GM12874 (cell line): ENCODE results near the gene ZNF428.

ENCODE experiments used
- TF ChIP-seq, protein P1 (sequence below): IDR thresholded peaks from 2 replicates; pipeline ENCODE4 v1.5.1; 2011; ENCODE audit warnings: low read depth, mild to moderate bottlenecking, control low read depth, low read length, moderate library complexity; ENCODE audit not compliant: insufficient read depth

Gene ZNF428, protein sequence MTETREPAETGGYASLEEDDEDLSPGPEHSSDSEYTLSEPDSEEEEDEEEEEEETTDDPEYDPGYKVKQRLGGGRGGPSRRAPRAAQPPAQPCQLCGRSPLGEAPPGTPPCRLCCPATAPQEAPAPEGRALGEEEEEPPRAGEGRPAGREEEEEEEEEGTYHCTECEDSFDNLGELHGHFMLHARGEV

DNA sequence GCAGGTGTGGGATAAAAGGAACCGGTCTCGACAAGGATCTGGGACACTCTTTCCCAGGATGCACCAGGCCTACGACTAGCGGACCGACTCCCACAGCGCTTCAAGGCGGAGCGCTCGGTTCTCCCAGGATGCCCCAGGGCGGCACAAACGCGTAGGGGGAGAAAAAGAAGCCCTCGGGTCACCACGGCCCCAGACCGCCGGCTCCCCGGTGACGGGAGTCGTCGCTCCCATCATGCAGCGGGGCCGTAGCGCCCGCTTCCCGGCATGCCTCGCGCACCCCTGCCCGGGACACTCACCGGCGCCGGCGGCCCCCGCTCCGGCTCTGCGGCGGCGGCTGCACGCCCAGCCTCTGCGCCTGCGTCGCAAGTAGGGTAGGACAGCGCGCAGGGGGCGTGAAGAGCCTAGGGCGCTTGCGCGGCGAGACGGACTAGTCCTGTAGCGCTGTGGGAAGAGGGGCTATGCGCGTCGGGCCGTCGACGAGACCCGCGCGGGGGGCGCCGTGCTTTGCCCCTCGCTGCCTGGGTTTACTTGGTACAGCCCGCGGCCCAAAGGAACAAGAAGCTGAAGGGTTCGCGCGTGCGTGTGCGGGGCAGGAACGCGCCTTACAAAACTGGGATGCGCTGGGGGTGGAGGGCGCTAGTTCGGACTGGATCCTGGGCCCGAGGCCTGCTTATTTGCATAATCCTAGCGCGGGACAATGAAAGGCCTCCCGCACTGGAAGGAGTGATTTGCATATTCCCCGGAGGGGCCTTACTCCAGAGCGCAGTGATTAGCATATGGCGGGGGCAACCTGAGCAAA is at the start of gene ZNF428:
ZNF428 (minus strand) TSS at position 368 of the 799 bp plus-strand sequence. CDS start 5,325 bp downstream, outside the sequence.
- TF ChIP-seq, protein P1, sequence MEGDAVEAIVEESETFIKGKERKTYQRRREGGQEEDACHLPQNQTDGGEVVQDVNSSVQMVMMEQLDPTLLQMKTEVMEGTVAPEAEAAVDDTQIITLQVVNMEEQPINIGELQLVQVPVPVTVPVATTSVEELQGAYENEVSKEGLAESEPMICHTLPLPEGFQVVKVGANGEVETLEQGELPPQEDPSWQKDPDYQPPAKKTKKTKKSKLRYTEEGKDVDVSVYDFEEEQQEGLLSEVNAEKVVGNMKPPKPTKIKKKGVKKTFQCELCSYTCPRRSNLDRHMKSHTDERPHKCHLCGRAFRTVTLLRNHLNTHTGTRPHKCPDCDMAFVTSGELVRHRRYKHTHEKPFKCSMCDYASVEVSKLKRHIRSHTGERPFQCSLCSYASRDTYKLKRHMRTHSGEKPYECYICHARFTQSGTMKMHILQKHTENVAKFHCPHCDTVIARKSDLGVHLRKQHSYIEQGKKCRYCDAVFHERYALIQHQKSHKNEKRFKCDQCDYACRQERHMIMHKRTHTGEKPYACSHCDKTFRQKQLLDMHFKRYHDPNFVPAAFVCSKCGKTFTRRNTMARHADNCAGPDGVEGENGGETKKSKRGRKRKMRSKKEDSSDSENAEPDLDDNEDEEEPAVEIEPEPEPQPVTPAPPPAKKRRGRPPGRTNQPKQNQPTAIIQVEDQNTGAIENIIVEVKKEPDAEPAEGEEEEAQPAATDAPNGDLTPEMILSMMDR = no peak

DNA sequence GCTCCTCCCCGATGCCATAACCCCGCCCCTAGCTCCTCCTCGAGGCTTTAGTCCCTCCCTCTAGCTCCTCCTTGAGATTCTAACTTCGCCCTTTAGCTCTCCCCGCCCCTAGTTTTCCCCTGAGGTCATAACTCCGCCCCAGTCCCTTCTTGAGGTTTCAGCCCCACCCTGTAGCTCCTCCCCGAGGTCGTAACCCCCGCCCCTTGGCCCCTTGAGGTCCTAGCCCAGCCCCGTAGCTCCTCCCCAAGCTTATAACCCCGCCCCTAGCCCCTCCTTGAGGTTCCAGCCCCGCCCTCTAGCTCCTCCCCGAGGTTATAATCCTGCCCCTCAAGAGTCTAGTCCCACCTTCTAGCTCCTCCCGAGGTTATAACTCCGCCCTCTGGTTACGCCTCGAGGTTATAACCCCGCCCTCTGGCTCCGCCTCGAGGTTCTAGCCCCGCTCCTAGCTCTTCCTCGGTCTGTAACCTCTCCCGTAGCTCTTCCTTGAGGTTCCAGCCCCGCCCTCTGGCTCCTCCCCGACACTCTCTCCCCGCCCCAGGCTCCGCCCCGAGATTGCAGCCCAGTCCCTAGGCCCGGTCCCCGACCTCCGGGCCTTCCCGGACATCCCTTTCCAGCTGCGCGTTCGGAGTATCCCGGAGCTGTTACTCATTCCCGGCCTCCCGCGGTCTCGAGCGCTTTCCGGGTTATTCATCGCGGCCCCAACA is 49.1 kb upstream of the ZNF428 start:
- TF ChIP-seq, protein P1 = no peak

DNA sequence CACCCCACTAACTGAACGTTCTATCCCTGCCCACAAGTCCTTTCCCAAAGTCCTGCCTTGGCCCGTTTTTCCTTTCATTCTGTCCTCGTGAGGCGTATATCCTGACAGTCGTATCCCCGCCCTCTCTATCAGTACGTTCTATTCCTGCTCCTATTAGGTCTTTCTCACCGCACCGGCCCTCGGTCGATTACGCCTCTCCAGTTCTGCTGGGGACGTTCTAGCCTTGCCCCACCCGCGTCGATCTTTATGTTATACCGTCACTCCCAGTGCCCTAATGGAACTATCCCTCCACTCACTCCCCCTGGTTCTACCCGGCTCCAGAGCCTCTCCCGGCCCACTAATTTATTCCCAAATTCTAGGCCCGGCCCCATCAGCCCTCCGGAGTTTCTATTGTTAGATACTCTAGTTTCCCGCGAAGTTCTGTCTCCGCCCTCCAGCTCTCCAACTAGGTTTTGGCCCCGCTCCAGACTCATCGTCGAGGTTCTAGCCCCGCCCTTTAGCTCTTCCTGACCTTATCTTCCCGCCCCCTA is 48.5 kb upstream of the ZNF428 start:
- TF ChIP-seq, protein P1 = no peak

DNA sequence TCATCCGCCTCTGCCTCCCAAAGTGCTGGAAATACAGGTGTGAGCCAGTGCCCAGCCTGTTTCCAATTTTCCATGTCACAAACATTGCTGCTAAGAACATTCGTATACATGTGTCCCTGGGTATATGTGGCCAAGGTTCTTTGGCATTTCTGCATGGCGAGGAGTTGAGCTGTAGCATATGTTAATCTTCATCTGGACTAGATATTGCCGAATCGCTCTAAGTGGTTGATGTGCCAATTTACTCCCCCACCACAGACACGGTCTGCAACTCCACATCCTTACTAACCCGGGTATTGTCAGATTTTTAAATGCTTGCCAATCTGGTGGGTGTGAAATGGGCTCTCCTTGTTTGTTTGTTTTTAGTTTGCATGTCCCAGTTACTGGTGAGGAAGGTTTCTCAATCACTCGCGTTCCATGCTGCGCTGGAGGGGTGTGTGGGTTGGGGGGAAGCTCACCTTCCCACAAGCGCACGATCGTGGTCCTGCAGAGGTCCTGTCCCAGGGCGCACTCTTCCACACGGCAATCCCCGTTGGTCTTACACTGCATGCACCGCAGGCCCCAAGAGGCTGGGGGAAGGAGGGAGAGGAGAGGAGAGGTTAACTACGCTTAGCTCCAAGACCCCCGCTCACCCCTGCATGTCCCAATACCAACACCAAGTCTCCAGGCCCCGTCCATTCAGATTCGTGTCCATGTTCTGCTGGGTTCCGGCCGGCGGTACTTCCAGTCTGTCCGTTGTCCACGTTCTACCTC is 47.9 kb upstream of the ZNF428 start:
- TF ChIP-seq, protein P1 = no peak

DNA sequence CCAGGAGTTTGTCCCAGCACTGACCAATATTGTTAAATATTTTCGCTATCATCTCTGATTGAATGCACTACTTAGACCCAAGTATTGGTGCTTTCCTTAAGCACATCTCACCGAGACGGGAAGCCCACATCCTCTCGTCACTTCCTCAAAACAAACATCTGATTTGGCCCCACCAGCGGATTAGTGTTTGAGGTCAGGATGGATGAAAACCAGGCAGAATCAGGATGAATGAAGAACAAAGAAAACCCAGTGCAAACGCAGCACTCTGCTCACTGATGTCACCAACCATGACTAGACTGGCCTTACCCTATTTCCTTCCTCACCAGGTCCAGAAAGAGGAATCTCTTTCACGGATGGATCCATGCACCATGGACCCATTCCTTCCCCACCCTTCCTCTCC is 44.6 kb upstream of the ZNF428 start:
- TF ChIP-seq, protein P1 = no peak

DNA sequence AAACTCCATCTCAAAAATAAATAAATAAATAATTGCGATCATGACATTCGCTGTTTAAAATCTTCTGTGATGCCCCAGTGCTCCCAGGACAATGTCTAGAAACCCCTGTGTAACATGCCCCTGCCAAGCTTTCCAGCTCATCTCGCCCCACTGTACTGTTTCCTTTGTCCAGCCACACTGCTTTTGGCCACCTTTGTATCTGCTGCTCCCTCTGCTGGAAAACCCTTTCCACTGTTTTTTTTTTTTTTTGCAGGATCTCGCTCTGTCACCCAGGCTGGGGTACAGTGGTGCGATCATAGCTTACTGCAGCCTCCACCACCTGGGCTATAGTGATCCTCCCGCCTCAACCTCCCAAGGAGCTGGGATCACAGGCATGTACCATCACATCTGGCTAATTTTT is 43.1 kb upstream of the ZNF428 start:
- TF ChIP-seq, protein P1 = no peak
